Measurements from ENCODE around the gene DNAJC30.

GRCh38 chr7:73682745-73683055 lies 553 bp downstream of the DNAJC30 start:
- TF ChIP-seq EP300 (IDR thresholded peaks at IDR 0.05) (no peak), CTCF (IDR thresholded peaks at IDR 0.05) (no peak), POLR2A (IDR thresholded peaks at IDR 0.05) (no peak)

All from tibial nerve (tissue), 4 donors.